H1 (cell line): ENCODE data around the gene UBE2O.
A peak's percentile ranks its signal among the peaks of the same experiment; 100 is the strongest.

Experiments
- CEBPB ChIP-seq: IDR thresholded peaks from 2 replicates; pipeline ENCODE4 v1.6.1; 2012; ENCODE audit warnings: low read depth, low read length
- CTCF ChIP-seq, 3 experiments: IDR thresholded peaks; 1 replicate in 2 of 3; 2 replicates in 1 of 3; pipeline versions ENCODE4 v1.5.1 to v1.6.1; 2011; ENCODE audit warnings: low read length in 3 of 3, mild to moderate bottlenecking in 3 of 3, inconsistent platforms in 2 of 3, low read depth in 1 of 3, moderate library complexity in 1 of 3; ENCODE audit not compliant: insufficient read depth in 1 of 3; ENCODE audit errors: control extremely low read depth in 1 of 3
- EP300 ChIP-seq, 2 experiments: IDR thresholded peaks; 1 replicate in 1 of 2; 2 replicates in 1 of 2; pipeline ENCODE4 v1.6.1; 2011 to 2012; ENCODE audit warnings: low read depth in 2 of 2, low read length in 2 of 2, mild to moderate bottlenecking in 2 of 2, borderline replicate concordance in 1 of 2, inconsistent platforms in 1 of 2, moderate library complexity in 1 of 2
- FOSL1 ChIP-seq: IDR thresholded peaks from 2 replicates; pipeline ENCODE4 v1.6.1; 2011; ENCODE audit warnings: mild to moderate bottlenecking, low read depth, low read length, moderate library complexity; ENCODE audit not compliant: insufficient read depth
- GTF2F1 ChIP-seq: IDR thresholded peaks from 2 replicates; pipeline ENCODE4 v1.6.1; 2012; ENCODE audit warnings: low read depth, low read length, improper control_type of control experiment, borderline replicate concordance
- JUN ChIP-seq: IDR thresholded peaks from 2 replicates; pipeline ENCODE4 v1.6.1; 2011; ENCODE audit warnings: low read depth, mild to moderate bottlenecking, improper control_type of control experiment, low read length
- MAFK ChIP-seq: IDR thresholded peaks from 2 replicates; pipeline ENCODE4 v1.6.1; 2012; ENCODE audit warnings: low read depth, mild to moderate bottlenecking, improper control_type of control experiment, low read length
- POLR2A ChIP-seq, 2 experiments: IDR thresholded peaks; 1 replicate in 1 of 2; 2 replicates in 1 of 2; pipeline ENCODE4 v1.6.1; 2011; ENCODE audit warnings: low read depth in 2 of 2, low read length in 2 of 2, mild to moderate bottlenecking in 2 of 2; ENCODE audit errors: control extremely low read depth in 1 of 2
- POLR2AphosphoS5 ChIP-seq: IDR thresholded peaks from 2 replicates; pipeline ENCODE4 v1.6.1; 2011; ENCODE audit warnings: low read depth, low read length
- USF2 ChIP-seq: IDR thresholded peaks from 2 replicates; pipeline ENCODE4 v1.6.1; 2011; ENCODE audit warnings: low read length, improper control_type of control experiment

- TF ChIP-seq JUN = no peak
- TF ChIP-seq CTCF (IDR thresholded peaks at IDR 0.05; ENCODE audit: control extremely low read depth in 1 of 3, insufficient read depth in 1 of 3, low read depth in 1 of 3, low read length in 3 of 3) = no peak
- TF ChIP-seq POLR2A (IDR thresholded peaks at IDR 0.05; ENCODE audit: control extremely low read depth in 1 of 2, low read depth in 2 of 2, low read length in 2 of 2) = no peak; a peak in 1 of 3 replicates
- TF ChIP-seq MAFK = peak; percentile 79
- TF ChIP-seq POLR2AphosphoS5 = no peak
- TF ChIP-seq GTF2F1 = no peak
- no peak for TF ChIP-seq USF2
- no peak for TF ChIP-seq CEBPB
- TF ChIP-seq FOSL1 = no peak
- no peak for TF ChIP-seq EP300 (IDR thresholded peaks at IDR 0.05; ENCODE audit: borderline replicate concordance in 1 of 2, low read depth in 2 of 2, low read length in 2 of 2)
These were observed 8.2 kb downstream of the UBE2O start for GRCh38 chr17:76444518-76445311.
